ENCODE data around the gene JAK3. TPM values are rescaled to one million over a fixed set of nuclear protein-coding genes. Genes with fewer than 3 reads are reported as not detected.

JAK3 gene
- total RNA-seq, 1 experiment from 2014 or later, result 5.7 TPM

DNA sequence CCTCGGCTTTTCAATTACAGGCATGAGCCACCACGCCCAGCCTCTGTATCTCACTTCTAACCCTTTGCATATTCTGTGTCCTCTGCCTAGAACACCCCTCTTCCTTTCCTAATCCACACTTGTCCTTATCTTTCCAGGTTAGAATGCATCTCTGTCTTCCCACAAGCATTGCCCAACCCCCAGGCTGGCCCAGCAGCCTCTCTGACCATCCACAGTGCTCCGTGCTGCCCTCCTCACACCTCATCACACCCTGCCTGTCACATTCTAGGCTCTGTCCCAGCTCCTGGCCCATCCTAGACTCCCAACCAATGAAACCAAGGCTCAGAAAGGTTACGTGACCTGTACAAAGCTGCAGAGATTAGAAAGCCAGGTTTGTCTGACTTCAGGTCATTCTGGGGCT lies 11.3 kb downstream of the JAK3 start:
- Histone ChIP-seq H3K9me2 (replicated peaks; ENCODE audit: insufficient read depth, low read length) (no peaks in the 10 kb centered on the region), H3K27me3 (ENCODE audit: low read length) (no peaks in the 10 kb centered on the region), H2AFZ (ENCODE audit: low read length) (no peak overlapping the region), H4K20me1 (ENCODE audit: insufficient read depth, low read depth, low read length) (no peaks in the 10 kb centered on the region), H3K36me3 (ENCODE audit: insufficient read depth, low read length) (no peaks in the 10 kb centered on the region), H3K27ac (ENCODE audit: low read length) (no peak overlapping the region), H3K4me1 (ENCODE audit: low read length) (no peaks in the 10 kb centered on the region), H3K4me3 (ENCODE audit: low read length) (no peak overlapping the region), H3K4me2 (ENCODE audit: low read depth, low read length, poor library complexity, severe bottlenecking) (no peak overlapping the region), H3K9me3 (ENCODE audit: low read length) (no peaks in the 10 kb centered on the region), H3K79me2 (ENCODE audit: low read length) (no peaks in the 10 kb centered on the region), H3K9ac (ENCODE audit: low read length) (no peak overlapping the region)
- no peak for DNase-seq

GRCh38 chr19:17835182-17836006 lies 12.4 kb downstream of the JAK3 start:
- Histone ChIP-seq H3K4me2 (ENCODE audit: low read depth, low read length, poor library complexity, severe bottlenecking) (no peak overlapping the region), H3K27ac (ENCODE audit: low read length) (no peak overlapping the region)

GRCh38 chr19:17834350-17835181 lies 13.2 kb downstream of the JAK3 start:
- DNase-seq, result no peak
- Histone ChIP-seq H3K27ac (ENCODE audit: low read length) (no peak overlapping the region), H3K9me3 (ENCODE audit: low read length) (no peaks in the 10 kb centered on the region), H3K4me3 (ENCODE audit: low read length) (no peak overlapping the region), H3K36me3 (ENCODE audit: insufficient read depth, low read length) (no peaks in the 10 kb centered on the region), H3K4me2 (ENCODE audit: low read depth, low read length, poor library complexity, severe bottlenecking) (no peak overlapping the region), H3K4me1 (ENCODE audit: low read length) (no peaks in the 10 kb centered on the region), H3K9ac (ENCODE audit: low read length) (no peak overlapping the region), H4K20me1 (ENCODE audit: insufficient read depth, low read depth, low read length) (no peaks in the 10 kb centered on the region), H3K79me2 (ENCODE audit: low read length) (no peaks in the 10 kb centered on the region), H2AFZ (ENCODE audit: low read length) (no peak overlapping the region), H3K9me2 (replicated peaks; ENCODE audit: insufficient read depth, low read length) (no peaks in the 10 kb centered on the region), H3K27me3 (ENCODE audit: low read length) (no peaks in the 10 kb centered on the region)

More at GRCh38 chr19:17835182-17836006, 12.4 kb downstream of the JAK3 start:
- no peak for DNase-seq
- no peaks in the 10 kb centered on the region for H3K27me3 ChIP-seq (ENCODE audit: low read length)
- H3K9me2 ChIP-seq (replicated peaks; ENCODE audit: insufficient read depth, low read length), result no peaks in the 10 kb centered on the region
- H3K79me2 ChIP-seq (ENCODE audit: low read length), result no peaks in the 10 kb centered on the region
- H3K4me1 ChIP-seq (ENCODE audit: low read length), result no peaks in the 10 kb centered on the region
- no peaks in the 10 kb centered on the region for H3K9me3 ChIP-seq (ENCODE audit: low read length)
- H3K4me3 ChIP-seq (ENCODE audit: low read length), result no peak overlapping the region
- no peaks in the 10 kb centered on the region for H4K20me1 ChIP-seq (ENCODE audit: insufficient read depth, low read depth, low read length)
- no peak overlapping the region for H3K9ac ChIP-seq (ENCODE audit: low read length)
- H3K36me3 ChIP-seq (ENCODE audit: insufficient read depth, low read length), result no peaks in the 10 kb centered on the region
- no peak overlapping the region for H2AFZ ChIP-seq (ENCODE audit: low read length)

DNA sequence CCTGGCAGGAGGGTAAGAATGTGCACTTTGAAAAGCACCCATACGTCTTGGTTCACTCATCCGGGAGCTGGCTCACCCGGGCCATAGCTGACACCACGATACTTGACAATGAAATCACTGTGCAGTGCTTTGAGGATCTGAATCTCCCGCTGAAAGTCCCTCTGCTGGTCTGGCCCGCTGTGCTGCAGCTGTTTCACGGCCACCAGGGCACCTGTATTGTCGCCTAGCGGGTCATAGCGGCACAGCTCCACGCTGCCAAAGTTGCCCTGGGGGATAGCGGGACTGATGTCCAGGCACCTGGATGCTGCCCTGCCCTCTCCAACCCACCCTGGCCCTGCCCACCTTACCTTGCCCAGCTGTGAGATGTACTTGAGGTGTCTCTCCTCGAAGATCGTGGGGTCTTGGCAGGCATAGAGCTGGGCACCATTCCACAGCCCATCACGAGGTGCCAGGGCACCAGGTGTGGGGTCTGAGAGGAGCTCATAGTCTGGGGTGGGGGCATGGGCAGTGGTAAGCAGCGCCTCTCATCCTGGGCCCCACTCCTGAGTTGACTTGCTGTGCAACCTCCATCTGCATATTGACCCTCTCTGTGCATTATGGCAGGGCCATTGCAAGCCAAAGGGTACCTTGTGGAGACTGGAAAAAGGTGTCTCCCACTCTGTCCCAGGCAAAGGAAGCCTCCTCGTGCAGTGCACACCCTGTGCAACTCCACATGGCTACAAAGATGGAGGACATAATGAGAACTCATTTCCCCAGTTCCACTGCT lies 15.2 kb downstream of the JAK3 start:
- H3K4me2 ChIP-seq (ENCODE audit: low read depth, low read length, poor library complexity, severe bottlenecking), result no peak overlapping the region
- H3K36me3 ChIP-seq (ENCODE audit: insufficient read depth, low read length), result no peaks in the 10 kb centered on the region
- no peaks in the 10 kb centered on the region for H3K9me2 ChIP-seq (replicated peaks; ENCODE audit: insufficient read depth, low read length)
- no peak overlapping the region for H3K4me3 ChIP-seq (ENCODE audit: low read length)
- no peak overlapping the region for H3K27ac ChIP-seq (ENCODE audit: low read length)
- H2AFZ ChIP-seq (ENCODE audit: low read length), result no peak overlapping the region
- H3K4me1 ChIP-seq (ENCODE audit: low read length), result no peaks in the 10 kb centered on the region
- no peaks in the 10 kb centered on the region for H3K79me2 ChIP-seq (ENCODE audit: low read length)
- no peak for DNase-seq
- no peaks in the 10 kb centered on the region for H4K20me1 ChIP-seq (ENCODE audit: insufficient read depth, low read depth, low read length)
- no peak overlapping the region for H3K9ac ChIP-seq (ENCODE audit: low read length)
- no peaks in the 10 kb centered on the region for H3K27me3 ChIP-seq (ENCODE audit: low read length)
- no peaks in the 10 kb centered on the region for H3K9me3 ChIP-seq (ENCODE audit: low read length)

DNA sequence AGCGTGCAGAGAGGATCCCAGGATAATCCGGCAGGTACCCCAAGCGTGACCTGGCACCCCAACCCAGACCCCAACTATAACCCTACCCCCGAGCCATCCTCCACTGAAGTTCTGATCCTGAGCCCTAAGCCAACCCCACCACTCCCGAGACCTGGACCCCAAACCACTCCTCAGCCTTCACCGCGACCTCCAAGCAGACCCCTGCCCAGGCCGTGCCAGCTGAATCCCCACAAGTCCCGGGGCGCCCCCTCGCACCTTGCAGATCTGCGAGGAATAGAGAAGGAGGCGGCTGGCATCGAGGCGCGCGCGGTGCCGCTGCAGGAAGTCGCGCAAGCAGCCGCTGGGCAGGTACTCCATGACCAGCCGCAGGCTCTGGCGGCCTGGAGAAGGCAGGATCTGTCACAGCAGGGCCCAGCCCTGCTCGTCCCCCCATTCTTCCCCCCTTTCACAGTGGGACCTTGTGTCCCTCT lies 16.3 kb downstream of the JAK3 start:
- no peak overlapping the region for H2AFZ ChIP-seq (ENCODE audit: low read length)
- no peaks in the 10 kb centered on the region for H3K36me3 ChIP-seq (ENCODE audit: insufficient read depth, low read length)
- H3K9me2 ChIP-seq (replicated peaks; ENCODE audit: insufficient read depth, low read length), result no peaks in the 10 kb centered on the region
- H3K9ac ChIP-seq (ENCODE audit: low read length), result no peak overlapping the region
- no peak overlapping the region for H3K4me2 ChIP-seq (ENCODE audit: low read depth, low read length, poor library complexity, severe bottlenecking)
- H3K4me1 ChIP-seq (ENCODE audit: low read length), result no peaks in the 10 kb centered on the region
- no peak for DNase-seq
- no peak overlapping the region for H3K4me3 ChIP-seq (ENCODE audit: low read length)
- no peaks in the 10 kb centered on the region for H4K20me1 ChIP-seq (ENCODE audit: insufficient read depth, low read depth, low read length)
- H3K27me3 ChIP-seq (ENCODE audit: low read length), result no peaks in the 10 kb centered on the region
- no peaks in the 10 kb centered on the region for H3K9me3 ChIP-seq (ENCODE audit: low read length)
- no peak overlapping the region for H3K27ac ChIP-seq (ENCODE audit: low read length)
- no peaks in the 10 kb centered on the region for H3K79me2 ChIP-seq (ENCODE audit: low read length)

- Histone ChIP-seq H3K27me3 (ENCODE audit: low read length) (no peaks in the 10 kb centered on the region), H2AFZ (ENCODE audit: low read length) (no peak overlapping the region), H3K9me2 (replicated peaks; ENCODE audit: insufficient read depth, low read length) (no peaks in the 10 kb centered on the region), H3K27ac (ENCODE audit: low read length) (no peak overlapping the region), H4K20me1 (ENCODE audit: insufficient read depth, low read depth, low read length) (no peaks in the 10 kb centered on the region), H3K4me2 (ENCODE audit: low read depth, low read length, poor library complexity, severe bottlenecking) (no peak overlapping the region), H3K9me3 (ENCODE audit: low read length) (no peaks in the 10 kb centered on the region), H3K4me3 (ENCODE audit: low read length) (no peak overlapping the region), H3K36me3 (ENCODE audit: insufficient read depth, low read length) (no peaks in the 10 kb centered on the region), H3K4me1 (ENCODE audit: low read length) (no peaks in the 10 kb centered on the region), H3K79me2 (ENCODE audit: low read length) (no peaks in the 10 kb centered on the region), H3K9ac (ENCODE audit: low read length) (no peak overlapping the region)
- DNase-seq, result peak; percentile 76
Observed at GRCh38 chr19:17830567-17831418, 17.0 kb downstream of the JAK3 start.

DNA sequence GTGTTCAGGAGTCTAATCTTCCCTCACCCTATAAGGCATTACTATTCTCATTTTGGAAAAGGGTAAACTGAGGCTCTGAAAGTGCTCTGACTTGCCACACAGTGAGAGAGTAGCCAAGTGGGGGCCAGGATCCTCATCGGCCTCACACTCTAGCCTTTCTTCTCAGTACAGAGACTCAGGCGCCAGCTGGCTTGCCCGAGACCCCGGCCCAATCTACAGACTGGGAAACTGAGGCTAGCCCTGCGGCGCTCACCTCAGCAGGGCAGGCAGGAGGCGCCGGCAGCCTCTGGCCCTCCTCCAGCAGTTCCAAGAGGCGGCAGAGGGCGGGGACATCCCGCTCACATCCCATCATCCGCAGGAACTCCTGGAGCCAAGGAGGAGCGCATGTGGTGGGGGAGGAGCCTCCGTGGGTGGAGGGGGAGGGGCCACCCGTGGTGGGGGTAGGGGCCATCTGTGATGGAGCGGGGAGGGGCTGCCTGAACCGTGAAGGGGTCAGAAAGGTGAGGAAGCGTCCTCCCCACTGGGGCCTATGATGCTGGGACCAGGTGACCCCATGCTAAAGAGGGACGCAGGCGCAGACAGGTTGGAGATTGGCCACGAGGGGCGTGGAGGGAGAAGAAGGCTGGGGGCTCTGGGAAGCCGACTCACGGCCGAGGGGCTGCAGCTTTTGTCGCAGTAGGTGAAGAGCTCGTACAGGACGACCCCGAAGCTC lies 17.8 kb downstream of the JAK3 start:
- Histone ChIP-seq H3K9ac (ENCODE audit: low read length) (no peak overlapping the region), H3K4me1 (ENCODE audit: low read length) (no peaks in the 10 kb centered on the region), H3K27me3 (ENCODE audit: low read length) (no peaks in the 10 kb centered on the region), H3K4me3 (ENCODE audit: low read length) (no peak overlapping the region), H2AFZ (ENCODE audit: low read length) (no peak overlapping the region), H4K20me1 (ENCODE audit: insufficient read depth, low read depth, low read length) (no peaks in the 10 kb centered on the region), H3K4me2 (ENCODE audit: low read depth, low read length, poor library complexity, severe bottlenecking) (no peak overlapping the region), H3K9me2 (replicated peaks; ENCODE audit: insufficient read depth, low read length) (no peaks in the 10 kb centered on the region), H3K36me3 (ENCODE audit: insufficient read depth, low read length) (no peaks in the 10 kb centered on the region), H3K27ac (ENCODE audit: low read length) (no peak overlapping the region), H3K9me3 (ENCODE audit: low read length) (no peaks in the 10 kb centered on the region), H3K79me2 (ENCODE audit: low read length) (no peaks in the 10 kb centered on the region)
- no peak for DNase-seq
